GM12878 (cell line): Measurements from ENCODE around the gene ATP6V1A. TPM values are rescaled to one million over a fixed set of nuclear protein-coding genes. Genes with fewer than 3 reads are reported as not detected.

Experiments used
- CEBPZ ChIP-seq: fragments of 150-350 bp; IDR thresholded peaks from 2 replicates; pipeline ENCODE4 v1.6.1; 2016; ENCODE audit warnings: low read depth, low read length
- CREB1 ChIP-seq: IDR thresholded peaks from 2 replicates; pipeline ENCODE4 v1.6.1; 2012; ENCODE audit warnings: low read depth, mild to moderate bottlenecking, inconsistent platforms
- E4F1 ChIP-seq: fragments of 450-650 bp; IDR thresholded peaks from 2 replicates; pipeline ENCODE4 v1.6.1; 2018; ENCODE audit warnings: borderline replicate concordance, mild to moderate bottlenecking; ENCODE audit not compliant: partially characterized antibody
- EP300 ChIP-seq, 2 experiments: fragments of 150-350 bp in 1 of 2; IDR thresholded peaks; 2 replicates each; pipeline ENCODE4 v1.6.1; 2011 to 2012; ENCODE audit warnings: low read depth in 2 of 2, low read length in 2 of 2, borderline replicate concordance in 1 of 2, improper control_type of control experiment in 1 of 2, inconsistent platforms in 1 of 2; ENCODE audit not compliant: control insufficient read depth in 1 of 2
- HSF1 ChIP-seq: fragments of 150-350 bp; IDR thresholded peaks from 2 replicates; pipeline ENCODE4 v1.6.1; 2014; ENCODE audit warnings: mild to moderate bottlenecking, low read depth, low read length
- MEF2A ChIP-seq: IDR thresholded peaks from 2 replicates; pipeline ENCODE4 v1.6.1; 2011; ENCODE audit warnings: low read depth, mild to moderate bottlenecking, low read length, moderate library complexity; ENCODE audit not compliant: insufficient read depth
- MYC ChIP-seq: IDR thresholded peaks from 2 replicates; pipeline ENCODE4 v1.6.1; 2011; ENCODE audit warnings: mild to moderate bottlenecking, low read length, moderate library complexity, inconsistent platforms; ENCODE audit not compliant: insufficient read depth, insufficient replicate concordance, insufficient read length, severe bottlenecking
- PKNOX1 ChIP-seq: fragments of 450-650 bp; IDR thresholded peaks from 2 replicates; pipeline ENCODE4 v1.6.1; 2016; ENCODE audit warnings: mild to moderate bottlenecking
- POLR2AphosphoS5 ChIP-seq: IDR thresholded peaks from 2 replicates; pipeline ENCODE4 v1.6.1; 2011; ENCODE audit warnings: mild to moderate bottlenecking, low read length, inconsistent platforms
- SP1 ChIP-seq: IDR thresholded peaks from one replicate; pipeline ENCODE4 v1.6.1; 2011; ENCODE audit warnings: low read depth, low read length
- WRNIP1 ChIP-seq: IDR thresholded peaks from 2 replicates; pipeline ENCODE4 v1.6.1; 2011; ENCODE audit warnings: low read depth, low read length, improper control_type of control experiment, borderline replicate concordance
- YY1 ChIP-seq: IDR thresholded peaks from 2 replicates; pipeline ENCODE4 v1.6.1; 2011; ENCODE audit warnings: low read depth, mild to moderate bottlenecking, low read length
- ZNF384 ChIP-seq: IDR thresholded peaks from 2 replicates; pipeline ENCODE4 v1.6.1; 2012; ENCODE audit warnings: low read depth, mild to moderate bottlenecking, low read length, improper control_type of control experiment, borderline replicate concordance
- polyA plus RNA-seq, 11 experiments: library from polyadenylated mRNA; depleted of rRNA in 4 of 11; unstranded in 6 of 11; stranded (reverse) in 5 of 11; fragments of >200 nt; fragmentation: Nextera tagmentation in 4 of 11; fragmentation: Illumina TruSeq in 1 of 11; extraction: Ambion mirVana in 4 of 11; extraction: Trizol in 1 of 11; gene quantifications; 1 replicate in 1 of 11; 2 replicates in 10 of 11; pipeline versions ENCODE4 v1.2.1 to v1.2.3, GENCODE V29; 2011 to 2016; ENCODE audit warnings: inconsistent platforms in 2 of 11, missing spikeins in 2 of 11, low read depth in 1 of 11
- total RNA-seq, 4 experiments: library from RNA; depleted of rRNA in 3 of 4; stranded (reverse); fragments of >200 nt in 3 of 4; fragmentation: Illumina TruSeq in 1 of 4; extraction: Trizol in 1 of 4; gene quantifications; 2 replicates each; pipeline versions ENCODE4 v1.2.1 to v1.2.3, GENCODE V29; 2013 to 2021
- TF ChIP-seq, protein P1 (sequence below): IDR thresholded peaks from 2 replicates; pipeline ENCODE4 v1.6.1; 2012; ENCODE audit warnings: improper control_type of control experiment, low read depth, low read length; ENCODE audit not compliant: insufficient replicate concordance

The ATP6V1A gene
- total and polyA plus RNA-seq, 10 of the 15 experiments (the other 5 are each of a cell fraction or from before 2014, with no cell fraction given), result 22.4 to 65.8 (median 47.7) TPM

- TF ChIP-seq, protein P1, sequence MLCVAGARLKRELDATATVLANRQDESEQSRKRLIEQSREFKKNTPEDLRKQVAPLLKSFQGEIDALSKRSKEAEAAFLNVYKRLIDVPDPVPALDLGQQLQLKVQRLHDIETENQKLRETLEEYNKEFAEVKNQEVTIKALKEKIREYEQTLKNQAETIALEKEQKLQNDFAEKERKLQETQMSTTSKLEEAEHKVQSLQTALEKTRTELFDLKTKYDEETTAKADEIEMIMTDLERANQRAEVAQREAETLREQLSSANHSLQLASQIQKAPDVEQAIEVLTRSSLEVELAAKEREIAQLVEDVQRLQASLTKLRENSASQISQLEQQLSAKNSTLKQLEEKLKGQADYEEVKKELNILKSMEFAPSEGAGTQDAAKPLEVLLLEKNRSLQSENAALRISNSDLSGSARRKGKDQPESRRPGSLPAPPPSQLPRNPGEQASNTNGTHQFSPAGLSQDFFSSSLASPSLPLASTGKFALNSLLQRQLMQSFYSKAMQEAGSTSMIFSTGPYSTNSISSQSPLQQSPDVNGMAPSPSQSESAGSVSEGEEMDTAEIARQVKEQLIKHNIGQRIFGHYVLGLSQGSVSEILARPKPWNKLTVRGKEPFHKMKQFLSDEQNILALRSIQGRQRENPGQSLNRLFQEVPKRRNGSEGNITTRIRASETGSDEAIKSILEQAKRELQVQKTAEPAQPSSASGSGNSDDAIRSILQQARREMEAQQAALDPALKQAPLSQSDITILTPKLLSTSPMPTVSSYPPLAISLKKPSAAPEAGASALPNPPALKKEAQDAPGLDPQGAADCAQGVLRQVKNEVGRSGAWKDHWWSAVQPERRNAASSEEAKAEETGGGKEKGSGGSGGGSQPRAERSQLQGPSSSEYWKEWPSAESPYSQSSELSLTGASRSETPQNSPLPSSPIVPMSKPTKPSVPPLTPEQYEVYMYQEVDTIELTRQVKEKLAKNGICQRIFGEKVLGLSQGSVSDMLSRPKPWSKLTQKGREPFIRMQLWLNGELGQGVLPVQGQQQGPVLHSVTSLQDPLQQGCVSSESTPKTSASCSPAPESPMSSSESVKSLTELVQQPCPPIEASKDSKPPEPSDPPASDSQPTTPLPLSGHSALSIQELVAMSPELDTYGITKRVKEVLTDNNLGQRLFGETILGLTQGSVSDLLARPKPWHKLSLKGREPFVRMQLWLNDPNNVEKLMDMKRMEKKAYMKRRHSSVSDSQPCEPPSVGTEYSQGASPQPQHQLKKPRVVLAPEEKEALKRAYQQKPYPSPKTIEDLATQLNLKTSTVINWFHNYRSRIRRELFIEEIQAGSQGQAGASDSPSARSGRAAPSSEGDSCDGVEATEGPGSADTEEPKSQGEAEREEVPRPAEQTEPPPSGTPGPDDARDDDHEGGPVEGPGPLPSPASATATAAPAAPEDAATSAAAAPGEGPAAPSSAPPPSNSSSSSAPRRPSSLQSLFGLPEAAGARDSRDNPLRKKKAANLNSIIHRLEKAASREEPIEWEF, result no peak
- TF ChIP-seq POLR2AphosphoS5 (no peak), HSF1 (no peak), MYC (no peak), YY1 (peak; percentile 77; the same call in 1 of the 2 replicates), ZNF384 (no peak), CREB1 (peak; percentile 55), EP300 (IDR thresholded peaks at IDR 0.05; ENCODE audit: borderline replicate concordance in 1 of 2, control insufficient read depth in 1 of 2, low read depth in 2 of 2, low read length in 2 of 2) (no peak), MEF2A (peak; percentile 51; the same call in 1 of the 2 replicates), E4F1 (no peak), PKNOX1 (peak; percentile 88), CEBPZ (no peak), SP1 (no peak), WRNIP1 (no peak)
Measured at GRCh38 chr3:113838631-113839209, 91.9 kb downstream of the ATP6V1A start, which contains the start of gene GRAMD1C (continued).
